Putamen (tissue), 1 donor: ENCODE results near the gene NOXRED1.
"Not testable (repeated sequence)": the region's sequence is repeated elsewhere in the genome, so short reads cannot be mapped to it uniquely, and the experiment has no call there.

Experiments used
- DNase-seq: peaks from one replicate; pipeline ENCODE4 v3.0.0-alpha.2; 2016; ENCODE audit warnings: low spot score

The NOXRED1 gene

DNA sequence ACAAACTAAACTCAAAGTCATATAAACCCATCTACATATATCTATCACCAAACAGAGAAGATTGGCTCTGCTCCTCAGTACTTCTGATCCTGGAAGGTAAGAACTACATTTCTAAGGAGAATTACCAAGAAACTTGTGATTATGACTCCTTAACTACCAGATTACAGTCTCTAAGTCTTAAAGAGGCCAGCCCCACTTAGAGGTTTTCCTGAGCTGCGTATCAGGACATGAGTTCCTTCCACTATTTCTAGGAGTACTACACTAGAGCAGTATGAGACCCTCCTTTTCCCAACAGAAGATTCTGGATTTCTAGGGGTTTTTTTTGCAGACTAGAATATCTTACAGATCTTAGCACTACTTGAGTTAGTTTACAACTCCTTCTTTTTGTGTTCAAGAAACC lies at the start of gene NOXRED1:
Gene NOXRED1, minus strand, starts transcription at position 101 of the 400 bp plus-strand sequence. CDS start 634 bp downstream, outside the sequence.
- no peak for DNase-seq

DNA sequence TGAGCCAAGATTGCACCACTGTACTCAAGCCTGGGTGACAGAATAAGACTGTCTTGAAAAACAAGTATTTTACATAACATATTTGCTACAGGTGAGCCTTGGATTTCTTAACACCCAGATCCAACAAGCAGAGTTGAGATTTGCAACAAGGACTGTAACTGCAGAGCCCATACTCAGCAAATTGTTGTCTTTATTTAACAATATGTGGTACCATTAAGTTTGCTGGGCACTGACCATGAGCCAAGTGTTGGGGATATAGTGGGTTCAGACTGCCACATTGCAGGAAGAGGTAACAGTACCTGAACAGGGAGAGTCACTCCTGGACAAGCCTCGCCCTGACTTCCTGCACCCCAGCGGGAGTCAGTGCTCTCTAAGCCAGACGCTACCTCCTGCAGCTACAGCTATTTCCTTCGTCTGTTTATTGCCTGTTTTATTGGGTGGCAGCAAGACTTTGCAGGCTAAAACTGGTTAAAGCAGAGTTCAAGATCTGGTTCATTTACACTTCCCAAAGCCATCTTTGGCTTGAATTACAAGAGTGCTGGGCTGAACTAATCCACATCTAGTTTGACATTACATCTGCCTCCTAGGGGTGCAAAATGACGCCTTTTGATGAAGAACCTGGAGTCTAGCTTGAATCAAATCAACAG lies 47.0 kb upstream of the NOXRED1 start:
- no peak for DNase-seq

DNA sequence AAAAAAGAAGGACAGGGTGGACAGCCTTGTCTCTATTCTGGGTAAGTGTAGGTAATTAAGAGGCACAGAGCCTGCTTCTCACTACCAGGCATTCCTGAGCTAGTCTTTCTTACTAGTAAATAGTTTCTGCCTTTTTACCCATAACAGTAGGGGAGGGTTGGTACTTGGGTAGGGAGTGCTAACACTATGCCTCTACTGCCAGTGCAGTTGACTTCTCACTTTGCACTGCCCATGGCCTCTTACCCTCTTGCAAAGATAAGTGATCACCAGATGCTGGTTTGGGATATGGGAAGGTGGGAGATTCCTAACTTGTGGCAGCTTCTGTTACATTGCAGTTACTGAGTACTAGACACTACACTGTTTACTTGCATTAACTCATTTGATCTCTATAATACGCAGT lies 46.2 kb upstream of the NOXRED1 start:
- DNase-seq: no peak

DNA sequence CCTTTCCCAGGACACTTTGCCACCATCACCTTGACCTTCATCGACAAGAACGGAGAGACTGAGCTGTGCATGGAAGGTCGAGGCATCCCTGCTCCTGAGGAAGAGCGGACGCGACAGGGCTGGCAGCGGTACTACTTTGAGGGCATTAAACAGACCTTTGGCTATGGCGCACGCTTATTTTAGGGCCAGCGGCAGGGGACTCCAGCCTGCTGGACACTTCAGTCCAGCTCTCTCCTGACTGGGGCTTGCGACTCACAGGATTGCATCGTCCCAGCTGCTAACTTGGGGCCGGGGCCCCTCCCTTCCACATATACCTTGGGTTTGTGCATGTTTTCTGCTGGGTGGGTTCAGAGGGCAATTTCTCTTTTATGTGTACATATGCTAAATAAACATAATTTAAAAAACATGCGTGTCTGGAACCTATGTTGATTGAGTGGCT lies 45.8 kb upstream of the NOXRED1 start:
- DNase-seq: no peak

- no peak for DNase-seq
Observed at GRCh38 chr14:77467801-77468200, 44.5 kb upstream of the NOXRED1 start.

DNA sequence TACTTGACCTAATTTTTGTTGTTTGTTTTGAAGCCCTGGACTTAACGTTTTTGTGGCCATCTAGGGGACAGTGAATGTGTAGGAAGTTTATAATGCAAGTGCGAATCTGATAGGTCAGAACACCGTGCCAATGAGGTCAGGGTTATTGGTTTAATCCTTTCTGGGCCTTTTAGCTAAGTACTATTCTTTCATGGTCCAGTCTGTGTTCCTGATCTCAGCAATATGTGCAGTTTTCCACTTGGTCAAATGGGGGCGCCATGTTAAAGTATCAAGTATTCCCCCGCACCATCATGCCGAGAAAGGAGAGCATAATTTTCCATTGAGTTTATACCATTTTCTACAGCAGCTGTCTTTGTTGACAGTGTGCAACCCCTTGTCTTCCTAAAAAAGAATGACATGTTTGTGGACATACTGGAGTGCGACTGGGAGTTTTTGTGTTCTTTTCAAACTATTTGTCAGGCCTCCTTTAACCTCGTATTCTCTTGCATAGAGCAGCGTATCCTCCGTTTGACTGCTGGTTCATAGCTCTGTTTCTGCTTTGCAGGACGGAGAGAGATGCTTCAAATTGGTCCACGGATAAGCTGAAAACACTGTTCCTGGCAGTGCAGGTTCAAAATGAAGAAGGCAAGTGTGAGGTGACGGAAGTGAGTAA lies 35.9 kb upstream of the NOXRED1 start:
- peak; percentile 78 for DNase-seq

GRCh38 chr14:77458249-77458950 lies 35.1 kb upstream of the NOXRED1 start:
- peak; percentile 21 for DNase-seq

DNA sequence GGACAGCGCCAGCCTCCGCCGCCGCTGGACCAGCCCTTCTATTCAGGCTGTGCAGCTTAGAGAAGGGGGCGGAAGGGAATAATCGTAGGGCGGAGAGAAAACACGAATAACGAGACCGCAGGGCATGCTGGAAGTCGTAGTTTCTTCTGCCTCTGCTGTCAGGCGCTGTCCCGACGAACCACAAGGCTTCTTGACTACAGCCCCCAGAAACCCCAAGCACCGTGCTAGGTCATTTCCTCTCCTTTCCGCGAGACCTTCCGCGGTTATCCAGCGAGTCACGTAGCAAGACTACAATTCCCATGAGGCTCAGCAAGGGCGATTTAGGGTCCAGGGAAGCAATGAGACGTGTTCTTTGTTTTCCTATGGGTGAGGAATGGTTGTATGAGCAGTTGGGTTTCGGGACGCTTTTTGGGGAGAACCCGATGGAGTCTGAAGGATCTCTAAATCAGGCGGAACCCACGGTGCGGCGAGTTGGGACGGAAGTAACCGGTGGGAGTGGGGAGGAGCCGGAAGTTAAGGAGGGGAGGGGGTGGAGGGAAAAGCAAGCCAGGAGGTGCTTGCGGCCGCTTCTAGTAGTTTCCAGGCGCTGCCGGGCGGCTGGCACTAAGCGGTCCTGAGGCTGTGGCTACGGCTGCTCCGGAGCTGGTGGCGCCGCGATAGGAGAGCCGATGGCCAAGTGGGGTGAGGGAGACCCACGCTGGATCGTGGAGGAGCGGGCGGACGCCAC lies 34.4 kb upstream of the NOXRED1 start, which contains the start of the genes AHSA1 and VIPAS39:
Gene AHSA1, plus strand, starts transcription at position 572 of the 727 bp plus-strand sequence. Its CDS starts 97 bp downstream, at position 669.
Gene VIPAS39, minus strand, starts transcription at position 80 of the 727 bp plus-strand sequence. CDS start 3,499 bp downstream, outside the sequence.
- DNase-seq: peak; percentile 99

GRCh38 chr14:77457115-77457521 lies 33.8 kb upstream of the NOXRED1 start:
- DNase-seq: no peak

DNA sequence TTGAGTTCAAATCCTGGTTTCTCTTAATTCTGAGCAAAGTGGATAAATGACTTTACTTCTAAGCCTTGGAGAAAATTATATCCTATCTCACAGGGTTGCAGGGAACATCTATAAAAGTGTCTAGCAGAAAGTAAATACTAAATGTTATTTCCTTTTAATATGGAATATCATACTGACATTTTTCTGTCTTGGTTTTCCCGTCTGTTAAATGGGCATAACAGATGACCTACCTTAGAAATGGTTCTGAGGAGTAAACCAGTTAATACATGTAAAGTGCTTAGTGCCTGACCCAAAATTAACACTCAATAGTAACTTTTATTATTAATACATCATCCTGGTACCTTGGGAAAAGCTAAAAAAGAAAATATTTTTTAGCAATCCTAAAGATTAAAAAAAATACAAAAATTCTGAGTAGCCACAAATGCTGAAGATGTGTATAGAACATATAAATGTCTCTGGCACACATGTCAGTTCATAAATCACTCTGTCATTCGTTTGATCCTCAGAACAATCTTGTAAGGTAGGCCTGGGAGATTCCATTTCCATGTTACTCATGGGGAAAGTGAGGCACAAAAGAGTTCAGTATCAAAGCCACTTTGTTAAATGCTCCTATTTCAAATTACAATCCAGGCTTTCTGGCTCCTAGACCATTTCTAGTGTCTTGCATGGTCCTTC lies 32.8 kb upstream of the NOXRED1 start:
- DNase-seq: no peak

- DNase-seq: no peak
Observed at GRCh38 chr14:77442196-77442595, 18.9 kb upstream of the NOXRED1 start.

DNA sequence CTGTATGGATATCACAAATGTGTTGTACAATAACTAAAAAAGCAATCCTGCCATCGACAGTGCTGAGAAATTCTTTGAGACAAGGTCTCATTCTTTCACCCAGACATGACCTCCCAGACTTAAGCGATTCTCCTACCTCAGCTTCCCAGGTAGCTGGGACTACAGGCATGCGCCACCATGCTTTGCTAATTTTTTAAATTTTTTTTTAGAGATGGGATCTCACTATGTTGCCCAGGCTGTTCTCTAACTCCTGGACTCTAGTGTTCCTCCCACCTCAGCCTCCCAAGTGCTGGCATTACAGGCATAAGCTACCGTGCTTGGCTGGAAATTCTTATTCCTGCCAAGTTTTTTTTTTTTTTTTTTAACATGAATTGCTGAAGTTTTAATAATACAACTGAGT lies 16.5 kb upstream of the NOXRED1 start:
- no peak for DNase-seq

DNA sequence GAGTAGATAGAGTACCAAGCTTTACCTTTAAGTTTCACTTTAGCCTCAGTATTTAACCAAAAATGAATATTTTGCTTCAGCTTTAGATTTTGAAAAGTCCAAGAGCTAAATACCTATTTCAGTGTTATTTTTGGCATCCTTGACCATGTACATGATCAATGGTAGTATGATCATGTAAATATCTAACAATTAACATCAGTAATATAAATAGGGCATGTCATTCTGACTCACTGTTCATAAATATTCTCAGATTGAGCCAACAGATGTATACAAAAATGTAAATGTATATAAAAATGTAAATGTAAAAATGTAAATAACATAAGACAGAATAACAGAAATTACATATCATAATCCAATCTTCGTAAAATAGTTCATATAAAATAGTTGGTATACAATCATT lies 15.3 kb upstream of the NOXRED1 start:
- DNase-seq: no peak

GRCh38 chr14:77436042-77436441 lies 12.7 kb upstream of the NOXRED1 start:
- DNase-seq: no peak

DNA sequence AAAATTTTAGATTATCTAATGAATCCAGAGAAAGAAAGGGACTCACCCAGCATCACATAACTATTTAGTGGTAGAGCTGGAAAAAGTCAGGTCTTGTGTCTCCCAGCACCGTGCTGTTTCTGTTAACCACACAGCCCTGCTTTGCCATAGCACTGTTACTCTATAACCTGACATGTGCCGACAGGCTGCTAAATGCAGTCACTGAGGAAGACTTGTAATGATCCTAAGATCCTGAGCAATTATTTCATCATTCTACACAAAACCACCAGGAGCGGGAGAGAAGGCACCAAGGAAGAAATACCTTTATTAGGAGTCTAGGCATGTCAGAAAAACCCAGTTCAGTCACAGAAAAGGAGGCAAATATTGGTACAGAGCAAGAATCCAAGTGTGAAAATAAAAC lies 3.1 kb upstream of the NOXRED1 start:
- peak; percentile 34 for DNase-seq

DNA sequence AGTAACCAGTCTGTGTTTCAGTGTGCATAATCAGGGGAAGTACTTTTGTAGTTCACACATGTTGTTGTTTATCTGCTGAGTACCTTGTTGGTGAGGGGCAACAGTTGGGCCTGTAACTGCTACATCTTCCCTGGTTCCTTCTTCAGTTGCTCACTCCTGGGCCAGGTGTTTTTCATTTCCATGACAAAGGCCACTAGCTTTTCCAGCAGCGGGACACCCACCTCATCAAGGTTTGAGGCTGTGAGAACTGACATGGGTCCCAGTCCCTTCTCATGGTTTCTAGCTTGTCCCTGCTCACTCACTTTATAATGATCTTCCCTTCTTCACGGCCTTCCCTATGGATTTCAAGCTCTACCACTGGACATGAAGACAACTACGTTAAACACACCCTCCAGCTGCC lies 1.5 kb upstream of the NOXRED1 start:
- DNase-seq: no peak

GRCh38 chr14:77421201-77421600 lies 2.1 kb downstream of the NOXRED1 start:
- DNase-seq: peak; percentile 17

- no peak for DNase-seq
Observed at GRCh38 chr14:77416836-77417235, 6.5 kb downstream of the NOXRED1 start.

- DNase-seq: not testable (repeated sequence)
Observed at GRCh38 chr14:77416098-77416497, 7.2 kb downstream of the NOXRED1 start.

GRCh38 chr14:77415403-77416030 lies 7.8 kb downstream of the NOXRED1 start:
- peak; percentile 30 for DNase-seq

DNA sequence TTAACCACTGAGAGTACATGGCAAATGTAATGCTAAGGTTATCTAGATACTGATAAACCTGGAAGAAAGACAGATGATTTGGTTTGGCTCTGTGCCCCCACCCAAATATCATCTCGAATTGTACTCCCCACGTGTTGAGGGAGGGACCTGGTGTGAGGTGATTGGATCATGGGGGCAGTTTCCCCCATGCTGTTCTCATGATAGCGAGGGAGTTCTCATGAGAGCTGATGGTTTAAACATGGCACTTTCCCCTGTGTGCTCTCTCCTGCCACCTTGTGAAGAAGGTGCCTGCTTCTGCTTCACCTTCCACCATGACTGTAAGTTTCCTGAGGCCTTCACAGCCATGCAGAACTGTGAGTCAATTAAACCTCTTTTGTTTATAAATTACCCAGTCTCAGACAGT lies 14.2 kb downstream of the NOXRED1 start:
- no peak for DNase-seq
